Sigmoid colon (tissue), 7 donors: ENCODE measurements around the gene UBE2M. TPM values are rescaled to one million over a fixed set of nuclear protein-coding genes. Genes with fewer than 3 reads are reported as not detected.
"Not testable (repeated sequence)": the region's sequence is repeated elsewhere in the genome, so short reads cannot be mapped to it uniquely, and the experiment has no call there.

Experiments used
- DNase-seq: peaks from one replicate; pipeline ENCODE4 v3.0.0-alpha.2; 2019
- H3K27ac ChIP-seq, 4 donors: fragments of 200-600 bp; sonication (generic); one replicate each; pipeline ENCODE4 v1.5.1; 2016 to 2019; ENCODE audit warnings: mild to moderate bottlenecking in 1 of 4
- H3K27me3 ChIP-seq, 3 donors: fragments of 200-600 bp; sonication (generic); one replicate each; pipeline ENCODE4 v1.5.1; 2019; ENCODE audit warnings: mild to moderate bottlenecking in 1 of 3
- H3K36me3 ChIP-seq, 4 donors: fragments of 200-600 bp; sonication (generic); one replicate each; pipeline ENCODE4 v1.5.1; 2016 to 2019
- H3K4me1 ChIP-seq, 4 donors: fragments of 200-600 bp; sonication (generic); one replicate each; pipeline ENCODE4 v1.5.1; 2017 to 2019
- H3K4me3 ChIP-seq, 4 donors: fragments of 200-600 bp; sonication (generic); one replicate each; pipeline ENCODE4 v1.5.1; 2017 to 2019; ENCODE audit warnings: mild to moderate bottlenecking in 2 of 4, moderate library complexity in 1 of 4
- H3K9me3 ChIP-seq, 4 donors: fragments of 200-600 bp in 3 of 4; sonication (generic) in 3 of 4; one replicate each; pipeline versions ENCODE4 v1.5.1 to v1.6.1; 2013 to 2019
- EP300 ChIP-seq, 4 donors: sonication (generic); formaldehyde crosslinking; IDR thresholded peaks; one replicate each; pipeline ENCODE4 v1.6.1; 2017; ENCODE audit warnings: antibody characterized with exemption in 4 of 4
- POLR2A ChIP-seq, 2 donors: fragments of 450-650 bp; IDR thresholded peaks; one replicate each; pipeline ENCODE4 v1.6.1; 2016; ENCODE audit warnings: antibody characterized with exemption in 2 of 2, mild to moderate bottlenecking in 2 of 2, moderate library complexity in 2 of 2
- POLR2AphosphoS5 ChIP-seq, 4 donors: sonication (generic); formaldehyde crosslinking; IDR thresholded peaks; one replicate each; pipeline ENCODE4 v1.6.1; 2017; ENCODE audit warnings: antibody characterized with exemption in 4 of 4
- WGBS, 2 donors: extraction: QIAGEN DNeasy Blood & Tissue Kit; methylation state at CpG; one replicate each; pipeline ENCODE4 v1.1.7; 2013; 5-methylcytosine and 5-hydroxymethylcytosine counted together
- intact Hi-C: fragments of 100-400 bp; cut with DNase I; formaldehyde crosslinking; loops from one replicate; pipeline ENCODE4 v1.15.1; 2023
- polyA plus RNA-seq, 3 donors: library from polyadenylated mRNA; stranded (reverse); fragments of 200-250 nt; gene quantifications; one replicate each; pipeline ENCODE4 v1.2.3, GENCODE V29; 2013
- total RNA-seq, 4 donors: library from RNA; depleted of rRNA; stranded (reverse); fragments of >200 nt; gene quantifications; one replicate each; pipeline ENCODE4 v1.1.0, GENCODE V29; 2016
- TF ChIP-seq, protein P1 (sequence below), 4 experiments: fragments of 450-650 bp in 3 of 4; fragments of 200-600 bp in 1 of 4; IDR thresholded peaks; one replicate each; pipeline ENCODE4 v1.5.1; 2016 to 2019; ENCODE audit warnings: antibody characterized with exemption in 4 of 4, mild to moderate bottlenecking in 3 of 4, moderate library complexity in 2 of 4
- donor health status: healthy with polysubstance abuse.
- donor health status: Bipolar disorder and iron deficiency.
- donor health status: healthy.

The UBE2M gene
- total and polyA plus RNA-seq, 7 donors, result 22.4 to 58.5 (median 37.5) TPM

DNA sequence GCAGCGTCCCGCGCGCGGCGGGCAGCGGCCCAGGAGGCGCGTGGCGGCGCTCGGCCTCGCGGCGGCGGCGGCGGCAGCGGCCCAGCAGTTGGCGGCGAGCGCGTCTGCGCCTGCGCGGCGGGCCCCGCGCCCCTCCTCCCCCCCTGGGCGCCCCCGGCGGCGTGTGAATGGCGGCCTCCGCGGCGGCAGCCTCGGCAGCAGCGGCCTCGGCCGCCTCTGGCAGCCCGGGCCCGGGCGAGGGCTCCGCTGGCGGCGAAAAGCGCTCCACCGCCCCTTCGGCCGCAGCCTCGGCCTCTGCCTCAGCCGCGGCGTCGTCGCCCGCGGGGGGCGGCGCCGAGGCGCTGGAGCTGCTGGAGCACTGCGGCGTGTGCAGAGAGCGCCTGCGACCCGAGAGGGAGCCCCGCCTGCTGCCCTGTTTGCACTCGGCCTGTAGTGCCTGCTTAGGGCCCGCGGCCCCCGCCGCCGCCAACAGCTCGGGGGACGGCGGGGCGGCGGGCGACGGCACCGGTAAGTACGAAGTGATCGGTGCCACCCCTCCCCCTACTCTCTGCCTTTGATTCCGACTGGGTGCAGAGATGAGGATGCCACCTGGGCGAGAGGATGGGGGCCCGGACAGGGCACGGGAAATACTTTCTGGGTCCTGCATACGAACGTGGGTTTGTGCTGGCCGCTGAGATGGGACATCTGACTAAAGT is 13.7 kb downstream of the UBE2M start:
- H3K4me3 ChIP-seq, result peak overlapping the region; percentile 74 to 98 (median 97)
- H3K9me3 ChIP-seq, result no peaks in the 10 kb centered on the region
- DNase-seq, result peak; percentile 69
- peaks cover 0 to 1% (median 0%) of the 10 kb centered on the region in 3 donors for H3K27me3 ChIP-seq
- TF ChIP-seq EP300 (IDR thresholded peaks at IDR 0.05) (no peak), POLR2AphosphoS5 (IDR thresholded peaks at IDR 0.05) (no peak), POLR2A (IDR thresholded peaks at IDR 0.05) (no peak)
- TF ChIP-seq, protein P1, sequence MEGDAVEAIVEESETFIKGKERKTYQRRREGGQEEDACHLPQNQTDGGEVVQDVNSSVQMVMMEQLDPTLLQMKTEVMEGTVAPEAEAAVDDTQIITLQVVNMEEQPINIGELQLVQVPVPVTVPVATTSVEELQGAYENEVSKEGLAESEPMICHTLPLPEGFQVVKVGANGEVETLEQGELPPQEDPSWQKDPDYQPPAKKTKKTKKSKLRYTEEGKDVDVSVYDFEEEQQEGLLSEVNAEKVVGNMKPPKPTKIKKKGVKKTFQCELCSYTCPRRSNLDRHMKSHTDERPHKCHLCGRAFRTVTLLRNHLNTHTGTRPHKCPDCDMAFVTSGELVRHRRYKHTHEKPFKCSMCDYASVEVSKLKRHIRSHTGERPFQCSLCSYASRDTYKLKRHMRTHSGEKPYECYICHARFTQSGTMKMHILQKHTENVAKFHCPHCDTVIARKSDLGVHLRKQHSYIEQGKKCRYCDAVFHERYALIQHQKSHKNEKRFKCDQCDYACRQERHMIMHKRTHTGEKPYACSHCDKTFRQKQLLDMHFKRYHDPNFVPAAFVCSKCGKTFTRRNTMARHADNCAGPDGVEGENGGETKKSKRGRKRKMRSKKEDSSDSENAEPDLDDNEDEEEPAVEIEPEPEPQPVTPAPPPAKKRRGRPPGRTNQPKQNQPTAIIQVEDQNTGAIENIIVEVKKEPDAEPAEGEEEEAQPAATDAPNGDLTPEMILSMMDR (IDR thresholded peaks at IDR 0.05), result no peak
- WGBS, 2 donors, result 0 to 1% methylated on average over 92 of the region's 92 CpGs
- intact Hi-C loops, result loop anchor here (1.0 to 2.0 kb wide), 2 partner anchors 11 to 28 kb away; partner anchors contain the start of genes CHMP2A and MZF1
- H3K27ac ChIP-seq, result peak overlapping the region; percentile 86 to 98 (median 97)
- peaks cover 18 to 35% (median 29%) of the 10 kb centered on the region in 4 donors for H3K36me3 ChIP-seq
- peaks cover 0 to 34% (median 26%) of the 10 kb centered on the region in 4 donors for H3K4me1 ChIP-seq

DNA sequence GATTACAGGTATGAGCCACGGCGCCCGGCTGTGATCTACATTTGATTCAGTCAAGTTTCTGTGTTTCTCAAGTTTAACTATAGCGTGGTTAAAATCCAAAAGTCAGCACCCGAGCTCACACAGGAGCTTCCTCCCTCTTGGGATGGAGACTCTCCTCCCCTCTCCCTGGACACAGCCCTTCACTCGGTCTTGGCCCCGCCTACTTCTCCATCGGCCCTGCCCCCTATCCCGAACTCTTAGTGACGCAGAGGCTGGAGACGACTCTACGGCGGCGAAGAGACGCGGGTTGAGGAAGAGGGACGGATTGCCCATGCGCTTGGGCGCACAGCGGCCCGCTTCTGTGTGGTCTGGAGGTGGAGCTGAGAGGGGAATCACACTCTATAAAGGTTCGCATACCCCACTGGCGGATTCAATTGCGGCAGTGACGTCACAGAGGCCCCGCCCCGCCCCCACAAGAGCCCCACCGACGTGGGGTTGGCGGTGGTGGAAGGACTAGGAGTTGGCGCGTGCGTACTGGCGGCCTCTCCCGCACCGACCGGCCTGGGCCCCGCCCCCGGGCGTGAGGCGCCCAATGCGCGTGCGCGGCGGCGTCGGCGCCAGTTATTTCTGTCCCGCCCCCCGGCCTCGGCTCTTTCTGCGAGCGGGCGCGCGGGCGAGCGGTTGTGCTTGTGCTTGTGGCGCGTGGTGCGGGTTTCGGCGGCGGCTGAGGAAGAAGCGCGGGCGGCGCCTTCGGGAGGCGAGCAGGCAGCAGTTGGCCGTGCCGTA is 14.4 kb downstream of the UBE2M start, which contains the start of gene TRIM28:
TSS of gene TRIM28 (plus strand) at position 239 of the 765 bp plus-strand sequence. CDS start 694 bp downstream, outside the sequence.
- Histone ChIP-seq H3K27ac (peak within 1 kb of the TSS; percentile 86 to 98 (median 97)), H3K4me3 (peak within 1 kb of the TSS; percentile 74 to 98 (median 97)), H3K9me3 (no peaks in the 10 kb centered on the region), H3K4me1 (peaks cover 0 to 34% (median 26%) of the 10 kb centered on the region in 4 donors), H3K36me3 (peaks cover 11 to 27% (median 22%) of the 10 kb centered on the region in 4 donors), H3K27me3 (peaks cover 0 to 8% (median 0%) of the 10 kb centered on the region in 3 donors)
- 0 to 1% methylated on average over 73 of the region's 73 CpGs for WGBS, 2 donors
- DNase-seq, result peak; percentile 99
- TF ChIP-seq POLR2AphosphoS5 (IDR thresholded peaks at IDR 0.05), result peak; percentile 99
- TF ChIP-seq EP300 (IDR thresholded peaks at IDR 0.05), result peak in 1 of 4 donors; percentile 69
- TF ChIP-seq POLR2A (IDR thresholded peaks at IDR 0.05), result peak; percentile 94 to 98
- TF ChIP-seq, protein P1 (IDR thresholded peaks at IDR 0.05), result peak in 1 of 4 experiments; percentile 15
- intact Hi-C loops, result loop anchor here (1.0 to 2.0 kb wide), 3 partner anchors 11 to 29 kb away; partner anchors contain the start of genes CHMP2A and MZF1

DNA sequence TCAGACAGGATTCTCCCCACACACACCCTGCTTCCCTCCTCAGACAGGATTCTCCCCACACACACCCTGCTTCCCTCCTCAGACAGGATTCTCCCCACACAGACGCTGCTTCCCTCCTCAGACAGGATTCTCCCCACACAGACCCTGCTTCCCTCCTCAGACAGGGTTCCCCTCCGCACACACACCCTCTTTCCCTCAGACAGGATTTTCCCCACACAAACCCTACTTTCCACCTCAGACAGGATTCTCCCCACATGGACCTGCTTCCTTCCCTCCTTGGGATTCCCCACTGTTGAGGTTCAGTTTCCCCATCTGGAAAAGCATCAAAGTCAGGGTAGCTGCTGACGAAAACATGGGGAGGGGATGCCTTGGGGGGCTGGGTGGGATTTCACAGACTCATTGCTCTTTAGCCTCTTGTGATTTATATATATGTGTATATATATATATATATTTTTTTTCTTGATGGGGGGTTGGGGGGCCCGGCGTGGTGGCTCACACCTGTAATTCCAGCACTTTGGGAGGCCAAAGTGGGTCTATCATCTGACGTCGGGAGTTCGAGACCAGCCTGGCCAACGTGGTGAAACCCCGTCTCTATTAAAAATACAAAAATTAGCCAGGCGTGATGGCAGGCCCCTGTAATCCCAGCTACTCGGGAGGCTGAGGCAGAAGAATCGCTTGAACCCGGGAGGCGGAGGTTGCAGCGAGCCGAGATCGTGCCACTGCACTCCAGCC is 15.6 kb downstream of the UBE2M start:
- peak overlapping the region; percentile 41 to 98 (median 97) for H3K4me3 ChIP-seq

DNA sequence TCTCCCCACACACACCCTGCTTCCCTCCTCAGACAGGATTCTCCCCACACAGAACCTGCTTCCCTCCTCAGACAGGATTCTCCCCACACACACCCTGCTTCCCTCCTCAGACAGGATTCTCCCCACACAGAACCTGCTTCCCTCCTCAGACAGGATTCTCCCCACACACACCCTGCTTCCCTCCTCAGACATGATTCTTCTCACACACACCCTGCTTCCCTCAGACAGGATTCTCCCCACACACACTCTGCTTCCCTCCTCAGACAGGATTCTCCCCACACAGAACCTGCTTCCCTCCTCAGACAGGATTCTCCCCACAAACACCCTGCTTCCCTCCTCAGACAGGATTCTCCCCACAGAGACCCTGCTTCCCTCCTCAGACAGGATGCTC is 19.2 kb downstream of the UBE2M start:
- intact Hi-C loops, DNase-seq, H3K27ac ChIP-seq, H3K36me3 ChIP-seq, H3K9me3 ChIP-seq, H3K4me3 ChIP-seq: not testable (repeated sequence)
- H3K4me1 ChIP-seq, result peaks cover 0 to 17% (median 10%) of the 10 kb centered on the region in 4 donors
- H3K27me3 ChIP-seq, result peaks cover 8 to 33% (median 21%) of the 10 kb centered on the region in 3 donors

More for the DNA sequence above, 15.6 kb downstream of the UBE2M start:
- H3K27ac ChIP-seq, result peak overlapping the region; percentile 86 to 98 (median 97)
- not testable (repeated sequence) for H3K9me3 ChIP-seq
- 77 to 84% methylated on average over 18 of the region's 18 CpGs for WGBS, 2 donors
- peak; percentile 62 for DNase-seq
- peaks cover 0 to 15% (median 10%) of the 10 kb centered on the region in 4 donors for H3K36me3 ChIP-seq
- peaks cover 8 to 20% (median 10%) of the 10 kb centered on the region in 3 donors for H3K27me3 ChIP-seq
- peaks cover 0 to 42% (median 32%) of the 10 kb centered on the region in 4 donors for H3K4me1 ChIP-seq
- intact Hi-C loops, result loop anchor here (1.0 kb wide), 1 partner anchor 23 kb away; no protein-coding TSS in a partner anchor
